ENCODE results near the gene UBAC1.
"Not testable (repeated sequence)": the region's sequence is repeated elsewhere in the genome, so short reads cannot be mapped to it uniquely, and the experiment has no call there.

UBAC1 gene

DNA sequence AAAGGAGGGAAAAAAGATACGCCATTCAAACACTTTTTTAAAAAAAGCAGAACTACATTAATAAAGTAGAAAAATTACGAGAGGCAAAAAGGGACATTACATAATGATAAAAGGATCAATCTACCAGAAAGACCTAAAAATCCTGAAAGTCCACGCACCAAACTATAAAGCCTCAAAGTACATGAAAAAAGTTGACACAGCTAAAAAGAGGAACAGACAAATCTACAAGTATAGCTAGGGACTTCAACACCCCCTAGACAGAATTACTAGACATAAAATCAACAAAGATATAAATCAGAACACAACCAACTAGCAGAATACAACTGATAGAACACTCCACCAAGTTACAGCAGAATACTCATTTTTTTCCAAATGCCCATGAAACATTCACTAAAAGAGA lies 65.0 kb downstream of the UBAC1 start:
- DNase-seq = no peak

GRCh38 chr9:135895202-135895848 lies 65.8 kb downstream of the UBAC1 start:
- DNase-seq = no peak

- DNase-seq = no peak
These were observed 68.1 kb downstream of the UBAC1 start for GRCh38 chr9:135893104-135893503.

DNA sequence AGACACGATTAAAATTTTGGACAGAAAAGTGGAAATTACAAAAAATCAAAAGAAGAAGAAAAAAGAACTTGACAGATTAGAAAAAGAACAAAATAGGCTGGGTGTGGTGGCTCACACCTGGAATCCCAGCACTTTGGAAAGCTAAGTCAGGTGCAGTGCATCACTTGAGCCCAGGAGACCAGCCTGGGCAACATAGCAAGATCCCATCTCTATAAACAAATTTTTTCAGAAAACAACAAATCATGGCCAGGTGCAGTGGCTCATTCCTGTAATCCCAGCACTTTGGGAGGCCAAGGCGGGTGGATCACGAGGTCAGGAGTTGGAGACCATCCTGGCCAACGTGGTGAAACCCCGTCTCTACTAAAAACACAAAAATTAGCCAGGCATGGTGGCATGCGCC lies 68.8 kb downstream of the UBAC1 start:
- DNase-seq = not testable (repeated sequence)

DNA sequence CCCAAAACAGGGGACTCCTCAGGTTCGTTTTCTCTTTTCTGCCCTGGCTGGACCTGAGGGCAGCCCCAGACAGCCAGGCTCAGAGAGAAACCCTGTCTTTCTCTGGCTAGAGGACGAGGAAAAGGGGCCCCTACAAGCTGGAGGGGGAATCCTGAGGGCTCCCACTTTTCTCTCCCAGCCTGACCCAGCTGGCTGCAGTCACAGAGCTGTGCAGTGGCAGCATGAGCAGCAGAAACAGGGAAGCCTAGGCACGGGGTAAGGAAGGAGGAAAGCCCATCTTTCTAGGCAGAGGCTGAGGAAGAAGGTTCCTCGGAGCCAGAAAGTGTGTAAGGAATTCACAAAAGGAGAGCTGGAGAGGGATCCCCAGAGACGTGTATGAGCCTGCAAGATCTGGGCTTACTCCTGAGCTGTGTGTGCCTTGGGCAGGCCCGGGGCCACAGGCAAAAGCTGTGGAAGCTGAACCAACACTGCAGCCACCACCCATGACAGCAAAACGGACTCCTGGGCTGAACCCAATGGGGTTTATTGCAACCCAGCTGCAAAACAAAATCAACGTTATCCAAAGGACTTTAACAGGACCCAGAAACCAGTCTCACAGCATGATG lies 70.0 kb downstream of the UBAC1 start:
- DNase-seq = no peak

GRCh38 chr9:135890190-135891026 lies 70.8 kb downstream of the UBAC1 start:
- no peak for DNase-seq

DNA sequence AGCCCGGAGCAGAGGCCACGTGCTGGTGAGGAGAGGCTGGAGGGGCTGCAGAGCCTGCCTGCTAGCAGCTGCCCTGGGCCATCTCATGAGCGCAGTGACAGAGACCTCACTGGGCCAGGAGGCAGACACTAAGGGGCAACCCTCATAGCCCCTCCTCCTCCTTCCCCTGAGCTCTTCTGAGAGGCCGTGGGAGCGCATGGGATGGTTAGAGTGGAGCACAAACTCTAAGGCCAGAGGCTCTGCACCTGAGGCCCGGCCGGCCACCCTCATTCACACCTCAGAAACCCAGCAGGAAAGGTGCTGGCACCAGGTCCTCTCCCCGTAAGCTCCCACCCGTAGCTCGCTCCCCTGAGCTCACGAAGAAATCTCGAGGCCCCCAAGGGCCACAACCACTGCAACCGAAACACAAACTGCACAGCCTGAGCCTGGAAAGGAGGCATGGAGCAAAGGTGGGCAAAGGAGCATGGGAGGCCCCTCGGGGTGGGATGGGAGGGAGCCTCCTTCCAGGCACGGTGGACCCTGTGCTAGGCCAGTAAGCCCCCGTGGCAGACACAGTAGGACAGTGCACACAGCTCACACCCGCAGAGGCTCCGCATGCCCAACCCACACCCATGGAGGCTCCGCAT lies 71.5 kb downstream of the UBAC1 start:
- no peak for DNase-seq

GRCh38 chr9:135888766-135889394 lies 72.3 kb downstream of the UBAC1 start:
- DNase-seq = no peak

GRCh38 chr9:135888126-135888765 lies 72.9 kb downstream of the UBAC1 start:
- DNase-seq = no peak

DNA sequence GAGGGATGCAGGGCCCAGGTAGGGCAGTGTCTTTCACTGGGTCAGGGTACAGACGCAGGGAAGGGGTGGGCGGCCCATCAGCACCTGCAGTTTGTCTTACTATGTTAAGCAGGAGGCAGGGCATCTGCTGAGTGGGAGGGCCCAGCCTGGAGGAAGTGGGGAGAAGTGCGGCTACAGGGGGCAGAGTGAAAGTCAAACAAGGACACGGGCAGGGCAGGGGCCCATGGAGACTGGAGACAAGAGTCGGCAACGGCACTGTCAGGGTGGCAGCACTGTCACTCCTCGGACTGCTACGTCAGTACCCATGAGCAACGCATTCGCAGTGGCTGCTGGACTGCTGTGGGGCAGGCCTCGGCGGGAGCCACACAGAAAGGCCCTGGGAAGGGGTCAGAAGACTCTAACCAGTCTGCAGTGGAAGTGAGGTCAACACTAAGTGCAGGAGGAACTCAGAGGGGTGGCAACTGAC lies 73.6 kb downstream of the UBAC1 start:
- no peak for DNase-seq

GRCh38 chr9:135887021-135887507 lies 74.1 kb downstream of the UBAC1 start:
- DNase-seq = no peak

DNA sequence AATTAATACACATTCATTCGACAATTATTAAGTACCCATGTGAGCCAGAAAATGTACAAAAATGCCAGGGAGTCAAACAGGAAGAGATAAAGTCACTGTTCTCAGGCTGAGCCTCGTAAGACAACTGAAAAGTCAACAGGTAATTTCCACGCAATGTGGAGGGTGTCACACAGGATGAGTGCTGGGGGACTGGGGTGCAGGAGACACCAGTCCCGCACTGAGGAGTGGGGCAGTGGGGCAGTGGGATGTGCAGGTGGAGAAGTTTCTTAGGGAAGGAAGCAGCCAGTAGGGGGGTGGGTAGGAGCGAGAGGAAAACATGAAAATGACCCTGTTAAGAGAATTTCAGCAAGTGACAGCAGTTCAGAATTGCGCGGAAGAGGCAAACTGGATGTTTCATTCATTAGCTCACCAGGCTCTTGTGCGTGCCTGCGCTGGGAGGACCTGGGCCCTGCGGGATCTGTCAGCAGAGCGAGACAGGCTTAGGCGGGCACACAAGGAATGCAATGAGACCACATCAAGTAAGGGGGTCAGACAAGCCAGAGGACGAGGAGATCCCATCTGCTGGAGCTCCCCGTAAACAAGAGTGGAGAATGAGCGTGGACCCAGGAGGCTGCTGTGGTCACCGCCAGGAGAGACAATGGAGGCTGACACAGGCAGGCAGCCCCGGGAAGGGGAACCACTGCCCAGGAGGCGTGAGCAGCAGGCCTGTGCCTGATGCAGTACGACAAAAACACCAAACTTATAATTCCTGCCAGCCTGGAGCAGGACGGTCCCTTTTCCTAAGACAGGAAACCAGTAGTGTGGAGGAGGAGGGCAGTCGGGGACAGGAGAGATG lies 74.8 kb downstream of the UBAC1 start:
- DNase-seq = no peak

DNA sequence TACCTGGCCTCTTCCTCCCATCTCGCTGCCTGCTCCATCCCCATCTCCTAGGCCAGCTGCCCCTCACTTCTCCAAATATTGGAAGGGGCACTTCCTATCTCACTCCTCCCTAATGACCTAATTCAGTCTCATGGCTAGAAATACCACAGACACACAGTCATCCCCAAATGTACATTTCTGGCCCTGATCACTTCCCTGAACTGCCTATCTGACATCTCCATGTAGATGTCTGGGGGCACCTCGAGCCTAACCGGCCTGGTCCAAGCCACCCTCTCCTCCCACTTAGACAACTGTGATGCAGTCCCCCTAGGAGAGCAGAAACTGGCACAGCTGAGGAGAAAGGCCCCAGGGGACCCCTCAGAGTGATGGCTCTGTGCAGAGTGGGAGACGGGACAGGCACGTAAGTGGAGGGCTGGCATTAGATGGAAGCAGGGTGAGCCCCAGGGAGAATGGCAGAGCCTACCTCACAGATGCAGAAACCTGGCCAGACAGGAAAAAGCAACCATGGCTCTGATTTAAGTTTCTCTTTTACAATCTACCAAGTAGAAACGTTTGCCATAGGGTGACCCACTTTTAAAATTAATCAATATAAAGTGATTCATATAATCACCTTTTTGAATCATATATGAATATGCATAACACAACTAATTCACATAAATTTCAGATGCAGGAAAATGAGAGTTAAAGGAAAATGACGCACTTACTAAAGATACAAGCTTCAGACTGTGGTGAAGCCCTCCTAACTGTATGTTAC lies 75.9 kb downstream of the UBAC1 start:
- no peak for DNase-seq

DNA sequence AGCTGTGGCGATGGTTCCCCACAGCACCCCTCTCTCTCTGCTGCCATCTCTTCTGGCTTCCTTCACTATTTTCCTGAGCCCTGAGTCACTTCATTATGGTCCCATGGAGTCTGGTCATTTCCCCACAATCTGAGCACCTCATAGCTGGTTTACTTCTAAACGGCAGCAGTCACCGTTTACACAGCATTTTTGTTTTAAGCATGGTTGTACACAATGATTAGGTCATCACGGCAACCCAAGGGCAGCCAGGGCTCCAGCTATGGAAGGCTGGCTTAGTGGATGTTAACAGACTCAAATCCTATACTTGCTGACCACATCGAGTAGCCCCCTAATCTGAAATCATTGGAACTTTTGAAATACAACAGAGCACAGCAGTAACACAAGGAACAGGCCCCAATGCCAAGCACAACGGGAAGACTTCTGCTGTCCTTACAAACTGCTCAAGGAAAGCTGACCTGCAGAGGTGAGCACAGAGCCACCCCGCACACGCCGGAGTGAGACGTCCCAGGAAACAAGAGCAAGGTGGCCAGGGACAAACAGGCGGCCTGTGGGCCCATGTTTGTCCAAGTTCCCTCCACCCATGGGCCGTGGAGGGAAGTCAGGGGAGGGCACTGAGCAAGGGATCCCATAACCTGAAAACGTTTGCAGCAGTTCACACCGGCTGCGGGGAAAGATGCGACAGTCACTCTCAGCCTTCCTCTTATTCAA lies 76.7 kb downstream of the UBAC1 start:
- DNase-seq = no peak

- DNase-seq = no peak
These were observed 77.6 kb downstream of the UBAC1 start for GRCh38 chr9:135883410-135884089.

Measured in COR-L47 (cell line).